SK-N-SH treated with all-trans-retinoic acid at 6 μM for 48 hours (cell line): ENCODE results near the gene EXOC3L2.

Experiments
- ESRRG ChIP-seq: fragments of 250-450 bp; sonication (Bioruptor Pico); IDR thresholded peaks from 2 replicates; pipeline ENCODE4 v1.6.1; 2021; ENCODE audit warnings: mild to moderate bottlenecking
- OSR1 ChIP-seq: fragments of 250-450 bp; sonication (Bioruptor Pico); IDR thresholded peaks from 2 replicates; pipeline ENCODE4 v1.8.0; 2022; ENCODE audit warnings: moderate library complexity, mild to moderate bottlenecking, inconsistent platforms
- TOX ChIP-seq: fragments of 250-450 bp; sonication (Bioruptor Pico); IDR thresholded peaks from 2 replicates; pipeline ENCODE4 v1.8.0; 2021; ENCODE audit warnings: mild to moderate bottlenecking, moderate library complexity, borderline replicate concordance
- ZFP30 ChIP-seq: fragments of 450-650 bp; formaldehyde crosslinking; IDR thresholded peaks from 2 replicates; pipeline ENCODE4 v1.5.0; 2022; ENCODE audit warnings: mild to moderate bottlenecking, moderate library complexity
- ZNF565 ChIP-seq: fragments of 450-650 bp; formaldehyde crosslinking; conservative IDR thresholded peaks from 2 replicates; pipeline ENCODE4 v1.5.0; 2020; ENCODE audit warnings: low read depth, mild to moderate bottlenecking, moderate library complexity

DNA sequence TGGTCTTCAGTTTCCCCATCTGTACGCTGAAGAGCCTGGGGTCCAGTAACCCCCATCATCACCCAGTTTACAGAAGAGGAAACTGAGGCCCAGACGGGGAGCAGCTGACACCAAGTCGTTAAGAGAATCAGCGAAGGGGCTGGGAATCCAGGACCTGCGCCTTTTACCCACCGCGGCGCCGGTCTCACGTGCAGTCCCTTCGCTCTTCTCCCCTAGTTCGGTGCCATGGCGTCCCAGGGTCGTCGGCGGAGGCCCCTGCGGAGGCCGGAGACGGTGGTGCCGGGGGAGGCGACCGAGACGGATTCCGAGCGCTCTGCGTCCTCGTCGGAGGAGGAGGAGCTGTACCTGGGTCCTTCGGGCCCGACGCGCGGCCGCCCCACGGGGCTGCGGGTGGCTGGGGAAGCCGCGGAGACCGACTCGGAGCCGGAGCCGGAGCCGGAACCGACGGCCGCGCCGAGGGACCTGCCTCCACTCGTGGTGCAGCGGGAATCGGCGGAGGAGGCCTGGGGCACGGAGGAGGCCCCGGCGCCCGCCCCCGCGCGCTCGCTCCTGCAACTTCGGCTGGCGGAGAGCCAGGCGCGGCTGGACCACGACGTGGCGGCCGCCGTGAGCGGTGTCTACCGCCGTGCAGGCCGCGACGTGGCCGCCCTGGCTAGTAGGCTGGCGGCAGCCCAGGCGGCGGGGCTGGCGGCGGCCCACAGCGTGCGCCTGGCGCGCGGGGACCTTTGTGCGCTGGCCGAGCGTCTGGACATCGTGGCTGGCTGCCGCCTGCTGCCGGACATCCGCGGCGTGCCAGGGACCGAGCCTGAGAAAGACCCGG, 65.9 kb downstream of the EXOC3L2 start:
- no peak for TF ChIP-seq ZFP30 (CRISPR knock-in tag)
- no peak for TF ChIP-seq TOX
- no peak for TF ChIP-seq ESRRG (CRISPR knock-in tag)
- TF ChIP-seq OSR1 (CRISPR knock-in tag) = no peak
- TF ChIP-seq ZNF565 (CRISPR knock-in tag) = no peak
